WTC11 (cell line): Measurements from ENCODE around the gene WDR53. TPM values are rescaled to one million over a fixed set of nuclear protein-coding genes. Genes with fewer than 3 reads are reported as not detected.
A peak's percentile ranks its signal among the peaks of the same experiment; 100 is the strongest.

Experiments used
- ATAC-seq: fragments of 200-7000 bp; cut with Tn5 transposase; 2 replicates; pipeline ENCODE4 v1.10.0; 2021; ENCODE audit warnings: mild to moderate bottlenecking, moderate library complexity
- CTCF ChIA-PET: fragments of 300-600 bp; sonication (Branson Sonifier 250); formaldehyde crosslinking; loops from one replicate; lab custom pipeline; 2021; ENCODE audit warnings: antibody characterized with exemption; lab: Charles Lee
- POLR2A ChIA-PET: fragments of 350-600 bp; sonication (Branson Sonifier 250); formaldehyde crosslinking; loops from one replicate; lab custom pipeline; 2021; ENCODE audit warnings: antibody characterized with exemption; lab: Charles Lee
- DNase-seq: peaks from one replicate; pipeline ENCODE4 v3.0.0; 2021; ENCODE audit warnings: low spot score
- H3K27ac Mint-ChIP-seq: 2 replicates; pipeline ENCODE4 v1.8.0; 2021; ENCODE audit warnings: mixed read lengths
- H3K27me3 Mint-ChIP-seq: 2 replicates; pipeline ENCODE4 v1.8.0; 2021; ENCODE audit warnings: low read depth, mild to moderate bottlenecking, moderate library complexity, mixed read lengths
- H3K36me3 Mint-ChIP-seq: 2 replicates; pipeline ENCODE4 v1.8.0; 2021; ENCODE audit warnings: mixed read lengths
- H3K4me1 Mint-ChIP-seq: 2 replicates; pipeline ENCODE4 v1.8.0; 2022; ENCODE audit warnings: mixed read lengths
- H3K4me3 Mint-ChIP-seq: 2 replicates; pipeline ENCODE4 v1.8.0; 2021; ENCODE audit warnings: mild to moderate bottlenecking, moderate library complexity, mixed read lengths
- H3K9me3 Mint-ChIP-seq: 2 replicates; pipeline ENCODE4 v1.8.0; 2021; ENCODE audit warnings: mixed read lengths
- ARID4B ChIP-seq: sonication (generic); formaldehyde crosslinking; IDR thresholded peaks from 2 replicates; pipeline ENCODE4 v1.8.0; 2023; ENCODE audit warnings: missing genetic modification reagents, mild to moderate bottlenecking, borderline replicate concordance
- ATF2 ChIP-seq: sonication (generic); formaldehyde crosslinking; IDR thresholded peaks from 2 replicates; pipeline ENCODE4 v1.8.1; 2022; ENCODE audit warnings: low read depth, missing genetic modification reagents, borderline replicate concordance
- CREB1 ChIP-seq: sonication (generic); formaldehyde crosslinking; IDR thresholded peaks from 2 replicates; pipeline ENCODE4 v1.8.0; 2023; ENCODE audit warnings: mild to moderate bottlenecking, missing genetic modification reagents
- E2F1 ChIP-seq: sonication (generic); formaldehyde crosslinking; IDR thresholded peaks from 2 replicates; pipeline ENCODE4 v1.8.0; 2022; ENCODE audit warnings: mild to moderate bottlenecking, missing genetic modification reagents
- ETV6 ChIP-seq: sonication (generic); formaldehyde crosslinking; IDR thresholded peaks from 2 replicates; pipeline ENCODE4 v1.8.1; 2022; ENCODE audit warnings: mild to moderate bottlenecking, missing genetic modification reagents
- IRF2 ChIP-seq: sonication (generic); formaldehyde crosslinking; IDR thresholded peaks from 2 replicates; pipeline ENCODE4 v1.8.0; 2022; ENCODE audit warnings: low read depth, missing genetic modification reagents, borderline replicate concordance
- JAZF1 ChIP-seq: fragments of 250-450 bp; sonication (Bioruptor Pico); IDR thresholded peaks from 2 replicates; pipeline ENCODE4 v1.9.0; 2021; ENCODE audit warnings: moderate library complexity, mild to moderate bottlenecking, inconsistent platforms
- MXD4 ChIP-seq: fragments of 250-450 bp; sonication (Bioruptor Pico); IDR thresholded peaks from 2 replicates; pipeline ENCODE4 v1.8.0; 2021; ENCODE audit warnings: mild to moderate bottlenecking, moderate library complexity, borderline replicate concordance
- NFATC4 ChIP-seq: fragments of 250-450 bp; sonication (Bioruptor Pico); IDR thresholded peaks from 2 replicates; pipeline ENCODE4 v1.9.0; 2021; ENCODE audit warnings: mild to moderate bottlenecking
- PRRX2 ChIP-seq: fragments of 250-450 bp; sonication (Bioruptor Pico); IDR thresholded peaks from 2 replicates; pipeline ENCODE4 v1.8.0; 2021; ENCODE audit warnings: mild to moderate bottlenecking
- RORB ChIP-seq: fragments of 250-450 bp; sonication (Bioruptor Pico); IDR thresholded peaks from 2 replicates; pipeline ENCODE4 v1.9.0; 2021; ENCODE audit warnings: mild to moderate bottlenecking
- ZBTB43 ChIP-seq: sonication (generic); formaldehyde crosslinking; IDR thresholded peaks from 2 replicates; pipeline ENCODE4 v1.8.1; 2023; ENCODE audit warnings: mild to moderate bottlenecking, missing genetic modification reagents
- ZNF317 ChIP-seq: sonication (generic); formaldehyde crosslinking; IDR thresholded peaks from 2 replicates; pipeline ENCODE4 v1.8.1; 2023; ENCODE audit warnings: low read depth, mild to moderate bottlenecking, moderate library complexity, missing genetic modification reagents, borderline replicate concordance
- ZNF423 ChIP-seq: fragments of 250-450 bp; sonication (Bioruptor Pico); IDR thresholded peaks from 2 replicates; pipeline ENCODE4 v2.1.2; 2022; ENCODE audit warnings: mild to moderate bottlenecking, moderate library complexity
- ZNF512 ChIP-seq: sonication (generic); formaldehyde crosslinking; IDR thresholded peaks from 2 replicates; pipeline ENCODE4 v1.8.1; 2022; ENCODE audit warnings: missing genetic modification reagents, borderline replicate concordance
- ZSCAN18 ChIP-seq: fragments of 250-450 bp; sonication (Bioruptor Pico); IDR thresholded peaks from 2 replicates; pipeline ENCODE4 v2.1.2; 2022; ENCODE audit warnings: mild to moderate bottlenecking, moderate library complexity
- total RNA-seq: library from RNA; stranded (reverse); gene quantifications from 3 replicates; pipeline ENCODE4 v1.2.3, GENCODE V29; 2021
- TF ChIP-seq, protein P1 (sequence below): fragments of 250-450 bp; sonication (Bioruptor Pico); IDR thresholded peaks from 2 replicates; pipeline ENCODE4 v1.9.0; 2021; ENCODE audit warnings: mild to moderate bottlenecking
- TF ChIP-seq, protein P2 (sequence below): sonication (generic); formaldehyde crosslinking; IDR thresholded peaks from 2 replicates; pipeline ENCODE4 v1.8.0; 2022; ENCODE audit warnings: missing genetic modification reagents
- TF ChIP-seq, protein P3 (sequence below): fragments of 250-450 bp; sonication (Bioruptor Pico); IDR thresholded peaks from 2 replicates; pipeline ENCODE4 v1.9.0; 2021; ENCODE audit warnings: moderate library complexity, mild to moderate bottlenecking, inconsistent platforms, borderline replicate concordance

The WDR53 gene
- total RNA-seq, 1 experiment from 2014 or later, result 21.4 TPM

DNA sequence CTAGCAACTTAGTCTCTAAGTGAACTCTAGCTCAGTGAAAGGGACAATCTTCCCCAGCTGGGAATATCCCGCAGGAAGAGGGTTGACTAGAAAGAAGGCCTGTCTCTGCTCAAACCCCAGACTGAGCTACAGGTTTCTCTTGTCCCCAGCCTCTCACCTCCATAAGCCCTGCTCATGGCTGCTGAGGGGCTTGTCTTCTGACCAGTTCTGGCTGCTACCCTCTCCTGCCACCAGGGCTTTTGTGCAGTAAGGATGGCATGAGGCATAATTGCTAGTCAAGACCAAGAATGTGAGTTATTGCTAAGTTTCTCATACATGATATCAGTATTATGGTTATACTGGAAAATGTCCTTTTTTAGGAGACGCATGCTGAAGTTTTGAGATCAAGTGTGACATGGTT lies 21.3 kb downstream of the WDR53 start:
- no peaks in the 10 kb centered on the region for H3K4me1 Mint-ChIP-seq
- DNase-seq (no peak), ATAC-seq (peak; percentile 30; the same call in 1 of the 2 replicates)
- H3K9me3 Mint-ChIP-seq, result peaks cover 43% of the 10 kb centered on the region
- H3K36me3 Mint-ChIP-seq, result peaks cover 27% of the 10 kb centered on the region
- no peak overlapping the region for H3K27ac Mint-ChIP-seq
- no peak overlapping the region for H3K4me3 Mint-ChIP-seq
- ChIA-PET POLR2A (no interaction called here), CTCF (interaction anchor here (1.5 kb wide), 1 partner anchor 10 kb away, joined by 3 read pairs; no protein-coding TSS in a partner anchor)
- no peak for TF ChIP-seq ATF2
- TF ChIP-seq ETV6, result no peak
- no peak for TF ChIP-seq ZSCAN18
- TF ChIP-seq, protein P1, sequence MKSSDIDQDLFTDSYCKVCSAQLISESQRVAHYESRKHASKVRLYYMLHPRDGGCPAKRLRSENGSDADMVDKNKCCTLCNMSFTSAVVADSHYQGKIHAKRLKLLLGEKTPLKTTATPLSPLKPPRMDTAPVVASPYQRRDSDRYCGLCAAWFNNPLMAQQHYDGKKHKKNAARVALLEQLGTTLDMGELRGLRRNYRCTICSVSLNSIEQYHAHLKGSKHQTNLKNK (CRISPR knock-in tag), result no peak
- TF ChIP-seq, protein P2, sequence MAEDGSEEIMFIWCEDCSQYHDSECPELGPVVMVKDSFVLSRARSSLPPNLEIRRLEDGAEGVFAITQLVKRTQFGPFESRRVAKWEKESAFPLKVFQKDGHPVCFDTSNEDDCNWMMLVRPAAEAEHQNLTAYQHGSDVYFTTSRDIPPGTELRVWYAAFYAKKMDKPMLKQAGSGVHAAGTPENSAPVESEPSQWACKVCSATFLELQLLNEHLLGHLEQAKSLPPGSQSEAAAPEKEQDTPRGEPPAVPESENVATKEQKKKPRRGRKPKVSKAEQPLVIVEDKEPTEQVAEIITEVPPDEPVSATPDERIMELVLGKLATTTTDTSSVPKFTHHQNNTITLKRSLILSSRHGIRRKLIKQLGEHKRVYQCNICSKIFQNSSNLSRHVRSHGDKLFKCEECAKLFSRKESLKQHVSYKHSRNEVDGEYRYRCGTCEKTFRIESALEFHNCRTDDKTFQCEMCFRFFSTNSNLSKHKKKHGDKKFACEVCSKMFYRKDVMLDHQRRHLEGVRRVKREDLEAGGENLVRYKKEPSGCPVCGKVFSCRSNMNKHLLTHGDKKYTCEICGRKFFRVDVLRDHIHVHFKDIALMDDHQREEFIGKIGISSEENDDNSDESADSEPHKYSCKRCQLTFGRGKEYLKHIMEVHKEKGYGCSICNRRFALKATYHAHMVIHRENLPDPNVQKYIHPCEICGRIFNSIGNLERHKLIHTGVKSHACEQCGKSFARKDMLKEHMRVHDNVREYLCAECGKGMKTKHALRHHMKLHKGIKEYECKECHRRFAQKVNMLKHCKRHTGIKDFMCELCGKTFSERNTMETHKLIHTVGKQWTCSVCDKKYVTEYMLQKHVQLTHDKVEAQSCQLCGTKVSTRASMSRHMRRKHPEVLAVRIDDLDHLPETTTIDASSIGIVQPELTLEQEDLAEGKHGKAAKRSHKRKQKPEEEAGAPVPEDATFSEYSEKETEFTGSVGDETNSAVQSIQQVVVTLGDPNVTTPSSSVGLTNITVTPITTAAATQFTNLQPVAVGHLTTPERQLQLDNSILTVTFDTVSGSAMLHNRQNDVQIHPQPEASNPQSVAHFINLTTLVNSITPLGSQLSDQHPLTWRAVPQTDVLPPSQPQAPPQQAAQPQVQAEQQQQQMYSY (CRISPR knock-in tag), result no peak
- TF ChIP-seq JAZF1 (CRISPR knock-in tag), result no peak
- TF ChIP-seq ZNF512 (CRISPR knock-in tag), result no peak
- no peak for TF ChIP-seq PRRX2 (CRISPR knock-in tag)
- no peak for TF ChIP-seq ZNF317 (CRISPR knock-in tag)
- TF ChIP-seq, protein P3, sequence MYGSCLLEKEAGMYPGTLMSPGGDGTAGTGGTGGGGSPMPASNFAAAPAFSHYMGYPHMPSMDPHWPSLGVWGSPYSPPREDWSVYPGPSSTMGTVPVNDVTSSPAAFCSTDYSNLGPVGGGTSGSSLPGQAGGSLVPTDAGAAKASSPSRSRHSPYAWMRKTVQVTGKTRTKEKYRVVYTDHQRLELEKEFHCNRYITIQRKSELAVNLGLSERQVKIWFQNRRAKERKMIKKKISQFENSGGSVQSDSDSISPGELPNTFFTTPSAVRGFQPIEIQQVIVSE, result no peak
- no peak for TF ChIP-seq RORB (CRISPR knock-in tag)
- no peak for TF ChIP-seq CREB1 (CRISPR knock-in tag)
- no peak for TF ChIP-seq ZBTB43 (CRISPR knock-in tag)
- no peak for TF ChIP-seq MXD4 (CRISPR knock-in tag)
- TF ChIP-seq IRF2 (CRISPR knock-in tag), result no peak
- peaks cover 10% of the 10 kb centered on the region for H3K27me3 Mint-ChIP-seq

- Mint-ChIP-seq H3K27me3 (peaks cover 10% of the 10 kb centered on the region), H3K27ac (no peak overlapping the region), H3K4me1 (no peaks in the 10 kb centered on the region), H3K36me3 (peaks cover 25% of the 10 kb centered on the region), H3K4me3 (no peak overlapping the region), H3K9me3 (peaks cover 40% of the 10 kb centered on the region)
- POLR2A ChIA-PET, result no interaction called here
- no peak for DNase-seq
- ATAC-seq, result no peak
- CTCF ChIA-PET, result interaction anchor here (0.5 to 1.5 kb wide), 2 partner anchors 8 to 10 kb away, joined by 3 read pairs; no protein-coding TSS in a partner anchor
- TF ChIP-seq NFATC4 (CRISPR knock-in tag), result no peak
- TF ChIP-seq ZNF423 (CRISPR knock-in tag), result no peak
- no peak for TF ChIP-seq E2F1
- TF ChIP-seq MXD4 (CRISPR knock-in tag), result no peak
- no peak for TF ChIP-seq ARID4B (CRISPR knock-in tag)
These were observed 21.8 kb downstream of the WDR53 start for GRCh38 chr3:196546537-196546936.
